Keratinocyte (primary cell): ENCODE measurements around the gene SPEM2. TPM values are rescaled to one million over a fixed set of nuclear protein-coding genes. Genes with fewer than 3 reads are reported as not detected.

Source experiments
- DNase-seq: peaks from one replicate; pipeline ENCODE4 v3.0.0-alpha.2; 2011; ENCODE audit warnings: low read depth, missing footprints, low spot score
- FAIRE-seq: peaks from 2 replicates; lab custom pipeline; 2011; peaks lifted over from hg19 to GRCh38; lab: Jason Lieb, UNC
- H2AFZ ChIP-seq: 2 replicates; pipeline ENCODE4 v1.6.0; 2012; ENCODE audit warnings: low read length, control low read depth, inconsistent platforms; ENCODE audit not compliant: control insufficient read depth
- H3K27ac ChIP-seq: 2 replicates; pipeline ENCODE4 v1.5.1; 2011; ENCODE audit warnings: low read length; ENCODE audit not compliant: control insufficient read depth, insufficient read depth
- H3K27me3 ChIP-seq: 3 replicates; pipeline ENCODE4 v1.6.0; 2011; ENCODE audit warnings: low read length; ENCODE audit not compliant: control insufficient read depth, insufficient read depth; ENCODE audit errors: extremely low read depth
- H3K36me3 ChIP-seq, 2 experiments: 2 replicates in 1 of 2; 3 replicates in 1 of 2; pipeline ENCODE4 v1.5.1; 2011; ENCODE audit warnings: low read length in 2 of 2, mild to moderate bottlenecking in 1 of 2; ENCODE audit not compliant: control insufficient read depth in 2 of 2, insufficient read depth in 2 of 2; ENCODE audit errors: extremely low read depth in 1 of 2
- H3K4me1 ChIP-seq: 3 replicates; pipeline ENCODE4 v1.5.1; 2011; ENCODE audit warnings: low read length; ENCODE audit not compliant: control insufficient read depth, insufficient read depth; ENCODE audit errors: extremely low read depth
- H3K4me2 ChIP-seq: 3 replicates; pipeline ENCODE4 v1.6.0; 2011; ENCODE audit warnings: low read depth, low read length; ENCODE audit not compliant: control insufficient read depth, insufficient read depth; ENCODE audit errors: extremely low read depth
- H3K4me3 ChIP-seq, 3 experiments: fragments of 200-600 bp in 1 of 3; sonication (generic) in 1 of 3; 2 replicates in 2 of 3; 3 replicates in 1 of 3; pipeline ENCODE4 v1.5.1; 2011 to 2016; ENCODE audit warnings: low read length in 3 of 3, mild to moderate bottlenecking in 3 of 3, control low read depth in 2 of 3, inconsistent platforms in 1 of 3, low read depth in 1 of 3, mixed read lengths in 1 of 3, mixed run types in 1 of 3, moderate library complexity in 1 of 3; ENCODE audit not compliant: control insufficient read depth in 2 of 3, insufficient read depth in 2 of 3; ENCODE audit errors: extremely low read depth in 1 of 3
- H3K79me2 ChIP-seq: 2 replicates; pipeline ENCODE4 v1.6.0; 2012; ENCODE audit warnings: low read length; ENCODE audit not compliant: control insufficient read depth, insufficient read depth
- H3K9ac ChIP-seq: 3 replicates; pipeline ENCODE4 v1.6.0; 2011; ENCODE audit warnings: low read length; ENCODE audit not compliant: control insufficient read depth, insufficient read depth; ENCODE audit errors: extremely low read depth
- H3K9me1 ChIP-seq: 3 replicates; pipeline ENCODE4 v1.6.0; 2011; ENCODE audit warnings: low read length; ENCODE audit not compliant: control insufficient read depth, insufficient read depth; ENCODE audit errors: extremely low read depth
- H3K9me3 ChIP-seq: 2 replicates; pipeline ENCODE4 v1.5.1; 2012; ENCODE audit warnings: low read depth, low read length; ENCODE audit not compliant: control insufficient read depth
- H4K20me1 ChIP-seq: 3 replicates; pipeline ENCODE4 v1.6.0; 2011; ENCODE audit warnings: low read length; ENCODE audit not compliant: control insufficient read depth, insufficient read depth; ENCODE audit errors: extremely low read depth
- EZH2 ChIP-seq: IDR thresholded peaks from one replicate; pipeline ENCODE4 v1.6.1; 2012; ENCODE audit warnings: inconsistent platforms, mild to moderate bottlenecking, low read length, moderate library complexity
- dilution Hi-C: fragments of 300-500 bp; cut with MboI; formaldehyde crosslinking; loops from one replicate; pipeline ENCODE4 v1.7.0; 2020; ENCODE audit warnings: low sequenced_read_pairs; ENCODE audit not compliant: extremely low pct_ligation_motif_present
- polyA plus RNA-seq, 5 experiments: library from polyadenylated mRNA; depleted of rRNA in 3 of 5; stranded (reverse) in 3 of 5; stranded (forward) in 1 of 5; unstranded in 1 of 5; fragments of >200 nt; gene quantifications; 1 replicate in 1 of 5; 2 replicates in 3 of 5; 3 replicates in 1 of 5; pipeline versions ENCODE4 v1.2.1 to v1.2.3, GENCODE V29; 2011 to 2012; ENCODE audit warnings: missing spikeins in 2 of 5, low read depth in 1 of 5, low replicate concordance in 1 of 5
- TF ChIP-seq, protein P1 (sequence below), 3 experiments: IDR thresholded peaks in 1 of 3; conservative IDR thresholded peaks in 1 of 3; optimal IDR thresholded peaks in 1 of 3; 2 replicates in 2 of 3; 3 replicates in 1 of 3; pipeline versions ENCODE3 to v1.5.1; 2011; ENCODE audit warnings: low read length in 3 of 3, mild to moderate bottlenecking in 3 of 3, moderate library complexity in 2 of 3, control low read depth in 1 of 3, inconsistent platforms in 1 of 3; ENCODE audit not compliant: insufficient read depth in 2 of 3; ENCODE audit errors: extremely low read depth in 1 of 3

SPEM2 gene
- polyA plus RNA-seq, 1 donor (not counting 4 experiments of a cell fraction or from before 2014, with no cell fraction given), result not detected

GRCh38 chr17:7441266-7441665 lies 15.8 kb downstream of the SPEM2 start:
- no peak overlapping the region for H3K4me3 ChIP-seq
- no peak overlapping the region for H3K4me2 ChIP-seq
- no peaks in the 10 kb centered on the region for H4K20me1 ChIP-seq
- H3K79me2 ChIP-seq, result peaks cover 15% of the 10 kb centered on the region
- H3K27me3 ChIP-seq, result no peaks in the 10 kb centered on the region
- no peak overlapping the region for H3K27ac ChIP-seq
- no peak for DNase-seq
- dilution Hi-C loops, result no loop called here
- H3K36me3 ChIP-seq, result peaks cover 0 to 4% of the 10 kb centered on the region in 2 experiments
- H3K9me3 ChIP-seq, result no peaks in the 10 kb centered on the region
- H2AFZ ChIP-seq, result no peak overlapping the region
- no peak for FAIRE-seq
- H3K4me1 ChIP-seq, result peaks cover 66% of the 10 kb centered on the region
- TF ChIP-seq EZH2, result no peak
- TF ChIP-seq, protein P1, sequence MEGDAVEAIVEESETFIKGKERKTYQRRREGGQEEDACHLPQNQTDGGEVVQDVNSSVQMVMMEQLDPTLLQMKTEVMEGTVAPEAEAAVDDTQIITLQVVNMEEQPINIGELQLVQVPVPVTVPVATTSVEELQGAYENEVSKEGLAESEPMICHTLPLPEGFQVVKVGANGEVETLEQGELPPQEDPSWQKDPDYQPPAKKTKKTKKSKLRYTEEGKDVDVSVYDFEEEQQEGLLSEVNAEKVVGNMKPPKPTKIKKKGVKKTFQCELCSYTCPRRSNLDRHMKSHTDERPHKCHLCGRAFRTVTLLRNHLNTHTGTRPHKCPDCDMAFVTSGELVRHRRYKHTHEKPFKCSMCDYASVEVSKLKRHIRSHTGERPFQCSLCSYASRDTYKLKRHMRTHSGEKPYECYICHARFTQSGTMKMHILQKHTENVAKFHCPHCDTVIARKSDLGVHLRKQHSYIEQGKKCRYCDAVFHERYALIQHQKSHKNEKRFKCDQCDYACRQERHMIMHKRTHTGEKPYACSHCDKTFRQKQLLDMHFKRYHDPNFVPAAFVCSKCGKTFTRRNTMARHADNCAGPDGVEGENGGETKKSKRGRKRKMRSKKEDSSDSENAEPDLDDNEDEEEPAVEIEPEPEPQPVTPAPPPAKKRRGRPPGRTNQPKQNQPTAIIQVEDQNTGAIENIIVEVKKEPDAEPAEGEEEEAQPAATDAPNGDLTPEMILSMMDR (optimal IDR thresholded peaks at IDR 0.05 in 1 of 3, IDR thresholded peaks at IDR 0.05 in 1 of 3, conservative IDR thresholded peaks at IDR 0.05 in 1 of 3; ENCODE audit: extremely low read depth in 1 of 3, insufficient read depth in 2 of 3, low read length in 3 of 3), result no peak
- no peak overlapping the region for H3K9ac ChIP-seq
- H3K9me1 ChIP-seq, result peaks cover 5% of the 10 kb centered on the region

DNA sequence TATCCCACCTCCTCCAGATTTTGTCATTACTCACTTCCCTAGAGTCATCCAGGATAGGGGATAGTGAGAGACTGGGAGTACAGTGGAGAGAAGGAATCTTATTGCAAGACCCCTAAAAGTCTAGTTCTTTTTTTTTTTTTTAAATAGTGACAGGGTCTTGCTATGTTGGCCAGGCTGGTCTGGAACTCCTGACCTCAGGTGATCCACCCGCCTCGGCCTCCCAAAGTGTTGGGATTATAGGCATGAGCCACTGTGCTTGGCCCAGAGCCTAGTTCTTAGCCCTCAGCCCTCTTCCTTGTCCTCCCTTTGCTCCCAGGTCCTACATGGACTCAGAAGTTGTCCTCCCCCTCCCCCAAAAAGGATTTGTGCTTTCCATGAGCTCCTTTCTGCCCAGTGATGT lies 16.7 kb downstream of the SPEM2 start:
- no peak for DNase-seq
- Histone ChIP-seq H3K9me3 (no peaks in the 10 kb centered on the region), H3K27me3 (no peaks in the 10 kb centered on the region), H3K9ac (no peak overlapping the region), H3K36me3 (peaks cover 0 to 4% of the 10 kb centered on the region in 2 experiments), H4K20me1 (no peaks in the 10 kb centered on the region), H3K4me1 (peaks cover 66% of the 10 kb centered on the region), H3K79me2 (peaks cover 10% of the 10 kb centered on the region), H3K9me1 (peaks cover 5% of the 10 kb centered on the region), H3K27ac (no peak overlapping the region), H2AFZ (no peak overlapping the region), H3K4me3 (no peak overlapping the region), H3K4me2 (no peak overlapping the region)
- TF ChIP-seq, protein P1 (optimal IDR thresholded peaks at IDR 0.05 in 1 of 3, IDR thresholded peaks at IDR 0.05 in 1 of 3, conservative IDR thresholded peaks at IDR 0.05 in 1 of 3; ENCODE audit: extremely low read depth in 1 of 3, insufficient read depth in 2 of 3, low read length in 3 of 3), result no peak
- TF ChIP-seq EZH2, result no peak
- dilution Hi-C loops, result no loop called here
- no peak for FAIRE-seq
